Suprapubic skin (tissue), 4 donors: ENCODE data around the gene NCAPG2.

Source experiments
- EP300 ChIP-seq: sonication (generic); formaldehyde crosslinking; IDR thresholded peaks from one replicate; pipeline ENCODE4 v1.6.1; 2017; ENCODE audit warnings: antibody characterized with exemption
- POLR2AphosphoS5 ChIP-seq, 3 donors: sonication (generic); formaldehyde crosslinking; IDR thresholded peaks; one replicate each; pipeline ENCODE4 v1.6.1; 2017; ENCODE audit warnings: antibody characterized with exemption in 3 of 3
- TF ChIP-seq, protein P1 (sequence below), 2 donors: fragments of 200-600 bp in 1 of 2; fragments of 450-650 bp in 1 of 2; sonication (generic) in 1 of 2; IDR thresholded peaks; one replicate each; pipeline ENCODE4 v1.5.1; 2016 to 2019; ENCODE audit warnings: antibody characterized with exemption in 2 of 2, mild to moderate bottlenecking in 1 of 2, moderate library complexity in 1 of 2

GRCh38 chr7:158742065-158742821 lies 37.6 kb upstream of the NCAPG2 start:
- TF ChIP-seq, protein P1, sequence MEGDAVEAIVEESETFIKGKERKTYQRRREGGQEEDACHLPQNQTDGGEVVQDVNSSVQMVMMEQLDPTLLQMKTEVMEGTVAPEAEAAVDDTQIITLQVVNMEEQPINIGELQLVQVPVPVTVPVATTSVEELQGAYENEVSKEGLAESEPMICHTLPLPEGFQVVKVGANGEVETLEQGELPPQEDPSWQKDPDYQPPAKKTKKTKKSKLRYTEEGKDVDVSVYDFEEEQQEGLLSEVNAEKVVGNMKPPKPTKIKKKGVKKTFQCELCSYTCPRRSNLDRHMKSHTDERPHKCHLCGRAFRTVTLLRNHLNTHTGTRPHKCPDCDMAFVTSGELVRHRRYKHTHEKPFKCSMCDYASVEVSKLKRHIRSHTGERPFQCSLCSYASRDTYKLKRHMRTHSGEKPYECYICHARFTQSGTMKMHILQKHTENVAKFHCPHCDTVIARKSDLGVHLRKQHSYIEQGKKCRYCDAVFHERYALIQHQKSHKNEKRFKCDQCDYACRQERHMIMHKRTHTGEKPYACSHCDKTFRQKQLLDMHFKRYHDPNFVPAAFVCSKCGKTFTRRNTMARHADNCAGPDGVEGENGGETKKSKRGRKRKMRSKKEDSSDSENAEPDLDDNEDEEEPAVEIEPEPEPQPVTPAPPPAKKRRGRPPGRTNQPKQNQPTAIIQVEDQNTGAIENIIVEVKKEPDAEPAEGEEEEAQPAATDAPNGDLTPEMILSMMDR (IDR thresholded peaks at IDR 0.05), result no peak
- no peak for TF ChIP-seq EP300
- TF ChIP-seq POLR2AphosphoS5 (IDR thresholded peaks at IDR 0.05), result no peak
